PC-3 (cell line): Measurements from ENCODE around the gene OR6B2. TPM values are rescaled to one million over a fixed set of nuclear protein-coding genes. Genes with fewer than 3 reads are reported as not detected.

Experiments used
- ATAC-seq: fragments of 200-7000 bp; cut with Tn5 transposase; 2 replicates; pipeline ENCODE4 v1.9.1; 2020; ENCODE audit warnings: mild to moderate bottlenecking, moderate library complexity
- BruUV-seq: library from RNA; stranded (reverse); fragments of 400-500 nt; replicated peaks from 2 replicates; lab custom pipeline; 2021; lab: Mats Ljungman, UMichigan
- CTCF ChIA-PET: fragments of 300-600 bp; sonication (Branson Sonifier 250); formaldehyde crosslinking; loops from one replicate; lab custom pipeline; 2022; ENCODE audit warnings: antibody characterized with exemption; lab: Charles Lee
- POLR2A ChIA-PET: fragments of 300-600 bp; sonication (Branson Sonifier 250); formaldehyde crosslinking; loops from one replicate; lab custom pipeline; 2022; ENCODE audit warnings: antibody characterized with exemption; ENCODE audit not compliant: unreplicated experiment; lab: Charles Lee
- DNase-seq: peaks from one replicate; pipeline ENCODE4 v3.0.0-alpha.2; 2015
- H2AFZ ChIP-seq: fragments of 300-600 bp; sonication (generic); 2 replicates; pipeline ENCODE4 v1.6.0; 2016; ENCODE audit warnings: antibody characterized with exemption, low read length
- H3F3A ChIP-seq: fragments of 300-600 bp; sonication (generic); one replicate; pipeline ENCODE4 v1.6.0; 2017; ENCODE audit warnings: antibody characterized with exemption, low read length, control low read depth, mild to moderate bottlenecking; ENCODE audit not compliant: unreplicated experiment
- H3K27ac ChIP-seq: fragments of 300-600 bp; sonication (generic); 2 replicates; pipeline ENCODE4 v1.5.1; 2016; ENCODE audit warnings: mild to moderate bottlenecking, low read length
- H3K27me3 ChIP-seq: fragments of 300-600 bp; sonication (generic); 2 replicates; pipeline ENCODE4 v1.6.1; 2016; ENCODE audit warnings: low read length, mixed read lengths
- H3K36me3 ChIP-seq: fragments of 300-600 bp; sonication (generic); 2 replicates; pipeline ENCODE4 v1.6.1; 2016; ENCODE audit warnings: low read depth, mixed run types, low read length, mixed read lengths
- H3K4me1 ChIP-seq: fragments of 300-600 bp; sonication (generic); 2 replicates; pipeline ENCODE4 v1.5.1; 2016; ENCODE audit warnings: low read length; ENCODE audit not compliant: insufficient read depth
- H3K4me2 ChIP-seq: fragments of 300-600 bp; sonication (generic); 2 replicates; pipeline ENCODE4 v1.6.0; 2016; ENCODE audit warnings: low read length
- H3K4me3 ChIP-seq: fragments of 300-600 bp; sonication (generic); 2 replicates; pipeline ENCODE4 v1.5.1; 2016; ENCODE audit warnings: mild to moderate bottlenecking, low read length, mixed read lengths
- H3K79me2 ChIP-seq: fragments of 300-600 bp; sonication (generic); 2 replicates; pipeline ENCODE4 v1.6.1; 2017; ENCODE audit warnings: low read length, mixed read lengths
- H3K9ac ChIP-seq: fragments of 300-600 bp; sonication (generic); 2 replicates; pipeline ENCODE4 v1.6.0; 2016; ENCODE audit warnings: mild to moderate bottlenecking, low read length
- H3K9me2 ChIP-seq: fragments of 300-600 bp; sonication (generic); replicated peaks from 2 replicates; pipeline ENCODE4 v1.6.1; 2016; ENCODE audit warnings: mixed run types, low read length, mixed read lengths
- H3K9me3 ChIP-seq: fragments of 300-600 bp; sonication (generic); 2 replicates; pipeline ENCODE4 v1.6.1; 2016; ENCODE audit warnings: low read length, mixed read lengths
- H4K20me1 ChIP-seq: fragments of 300-600 bp; sonication (generic); 2 replicates; pipeline ENCODE4 v1.6.1; 2016; ENCODE audit warnings: low read length, mixed read lengths
- CTCF ChIP-seq: fragments of 300-600 bp; sonication (generic); conservative IDR thresholded peaks from 2 replicates; pipeline ENCODE4 v1.5.1; 2017; ENCODE audit warnings: antibody characterized with exemption, low read depth, mild to moderate bottlenecking, low read length
- EZH2 ChIP-seq: fragments of 300-600 bp; sonication (generic); IDR thresholded peaks from one replicate; pipeline ENCODE4 v1.6.1; 2017; ENCODE audit warnings: antibody characterized with exemption, mild to moderate bottlenecking, low read length; ENCODE audit not compliant: unreplicated experiment
- EZH2phosphoT487 ChIP-seq: fragments of 300-600 bp; sonication (generic); IDR thresholded peaks from 2 replicates; pipeline ENCODE4 v1.6.1; 2018; ENCODE audit warnings: mild to moderate bottlenecking, antibody characterized with exemption, low read length, borderline replicate concordance
- intact Hi-C: fragments of 100-400 bp; cut with micrococcal nuclease; formaldehyde crosslinking; loops from 2 replicates; pipeline ENCODE4 v1.9.0; 2023
- total RNA-seq: library from RNA; depleted of rRNA; stranded (reverse); fragments of >200 nt; gene quantifications from 2 replicates; pipeline ENCODE4 v1.2.3, GENCODE V29; 2014

OR6B2 gene
- total RNA-seq, 1 experiment from 2014 or later = not detected

- no TSS peak for BruUV-seq
- DNase-seq (peak; percentile 48), ATAC-seq (peak; percentile 78)
- H4K20me1 ChIP-seq = no peaks in the 10 kb centered on the region
- no peak overlapping the region for H3K4me2 ChIP-seq
- peaks cover 54% of the 10 kb centered on the region for H3K36me3 ChIP-seq
- no peak overlapping the region for H3K4me3 ChIP-seq
- H3K9ac ChIP-seq = no peak overlapping the region
- no peaks in the 10 kb centered on the region for H3K9me3 ChIP-seq
- intact Hi-C loops = no loop called here
- ChIA-PET CTCF (interaction anchor here (0.7 kb wide), 1 partner anchor 23 kb away, joined by 3 read pairs; no protein-coding TSS in a partner anchor), POLR2A (no interaction called here)
- no peaks in the 10 kb centered on the region for H3F3A ChIP-seq
- no peak for TF ChIP-seq EZH2phosphoT487
- TF ChIP-seq EZH2 = no peak
- peak; percentile 51 for TF ChIP-seq CTCF
- H2AFZ ChIP-seq = no peak overlapping the region
- H3K27ac ChIP-seq = no peak overlapping the region
- no peaks in the 10 kb centered on the region for H3K9me2 ChIP-seq
- H3K27me3 ChIP-seq = no peaks in the 10 kb centered on the region
- 0 out of 2 replicates have a peak, but pooled peaks cover 2% of the 10 kb centered on the region for H3K79me2 ChIP-seq
- no peaks in the 10 kb centered on the region for H3K4me1 ChIP-seq
These were observed 16.9 kb downstream of the OR6B2 start for GRCh38 chr2:240013343-240013742.

- Histone ChIP-seq H3K9me2 (no peaks in the 10 kb centered on the region), H3F3A (no peaks in the 10 kb centered on the region), H3K27me3 (no peaks in the 10 kb centered on the region), H3K79me2 (no peaks in the 10 kb centered on the region), H3K9ac (no peak overlapping the region), H3K4me3 (no peak overlapping the region), H3K27ac (no peak overlapping the region), H2AFZ (no peak overlapping the region), H3K4me2 (no peak overlapping the region), H3K4me1 (no peaks in the 10 kb centered on the region), H3K36me3 (peaks cover 59% of the 10 kb centered on the region), H3K9me3 (no peaks in the 10 kb centered on the region), H4K20me1 (no peaks in the 10 kb centered on the region)
- DNase-seq (no peak), ATAC-seq (no peak)
- intact Hi-C loops = no loop called here
- ChIA-PET POLR2A (interaction anchor here (0.7 kb wide), 1 partner anchor 155 kb away, joined by 3 read pairs; no protein-coding TSS in a partner anchor), CTCF (no interaction called here)
- BruUV-seq = no TSS peak
- TF ChIP-seq EZH2 = no peak
- TF ChIP-seq CTCF = no peak
- TF ChIP-seq EZH2phosphoT487 = no peak
These were observed 27.2 kb downstream of the OR6B2 start for GRCh38 chr2:240002983-240003382.

DNA sequence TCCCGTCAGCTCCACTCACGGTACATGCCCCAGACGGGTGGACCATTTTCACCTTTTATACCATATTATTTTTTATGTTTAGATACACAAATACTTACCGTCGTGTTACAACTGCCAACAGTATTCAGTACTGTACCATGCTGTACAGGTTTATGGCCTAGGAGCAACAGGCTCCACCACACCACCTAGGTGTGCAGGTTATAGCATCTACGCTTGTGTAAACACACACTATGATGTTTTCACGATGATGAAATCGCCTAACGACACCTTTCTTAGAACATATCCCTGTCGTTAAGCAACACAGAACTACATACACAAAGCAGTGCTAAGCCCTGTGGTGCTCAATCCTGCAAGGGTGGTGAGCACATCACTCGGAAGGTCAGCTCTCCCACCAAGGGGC is 29.6 kb downstream of the OR6B2 start:
- intact Hi-C loops = no loop called here
- no peak for DNase-seq
- ChIA-PET CTCF (no interaction called here), POLR2A (no interaction called here)
- Histone ChIP-seq H3F3A (no peaks in the 10 kb centered on the region), H3K4me1 (no peaks in the 10 kb centered on the region), H3K27ac (no peak overlapping the region), H3K79me2 (no peaks in the 10 kb centered on the region), H3K9ac (no peak overlapping the region), H3K4me2 (no peak overlapping the region), H4K20me1 (no peaks in the 10 kb centered on the region), H3K36me3 (peaks cover 49% of the 10 kb centered on the region), H3K4me3 (no peak overlapping the region), H3K9me3 (no peaks in the 10 kb centered on the region), H3K9me2 (no peaks in the 10 kb centered on the region), H3K27me3 (no peaks in the 10 kb centered on the region), H2AFZ (no peak overlapping the region)
- ATAC-seq = no peak
- TF ChIP-seq EZH2phosphoT487 = no peak
- TF ChIP-seq CTCF = no peak
- no peak for TF ChIP-seq EZH2
- no TSS peak for BruUV-seq
